CD4-positive, alpha-beta memory T cell (primary cell): ENCODE measurements around the gene KCNC3. TPM values are rescaled to one million over a fixed set of nuclear protein-coding genes. Genes with fewer than 3 reads are reported as not detected.
A peak's percentile ranks its signal among the peaks of the same experiment; 100 is the strongest.

ENCODE experiments used
- CTCF ChIA-PET: fragments of 350-600 bp; sonication (Branson Sonifier 250); formaldehyde crosslinking; loops from one replicate; lab custom pipeline; 2021; ENCODE audit warnings: inconsistent platforms; ENCODE audit not compliant: partially characterized antibody; lab: Charles Lee
- POLR2A ChIA-PET: fragments of 350-600 bp; sonication (Branson Sonifier 250); formaldehyde crosslinking; loops from one replicate; lab custom pipeline; 2021; ENCODE audit not compliant: partially characterized antibody; lab: Charles Lee
- DNase-seq, 5 donors: peaks; one replicate each; pipeline versions ENCODE4 v3.0.0 to v3.0.0-alpha.2; 2020 to 2022; ENCODE audit warnings: mixed read lengths in 1 of 5
- H3K27ac ChIP-seq: one replicate; pipeline ENCODE4 v1.7.0; 2013; ENCODE audit warnings: low read depth, low read length
- H3K27me3 ChIP-seq: 2 replicates; pipeline ENCODE4 v1.7.0; 2013; ENCODE audit warnings: mild to moderate bottlenecking, low read length, moderate library complexity; ENCODE audit not compliant: insufficient read depth
- H3K36me3 ChIP-seq: 2 replicates; pipeline ENCODE4 v1.7.0; 2013; ENCODE audit warnings: mild to moderate bottlenecking, low read length, moderate library complexity; ENCODE audit not compliant: insufficient read depth
- H3K4me1 ChIP-seq: 2 replicates; pipeline ENCODE4 v1.7.0; 2013; ENCODE audit warnings: mild to moderate bottlenecking, low read length, moderate library complexity; ENCODE audit not compliant: insufficient read depth
- H3K4me3 ChIP-seq, 2 donors: one replicate each; pipeline ENCODE4 v1.7.0; 2013; ENCODE audit warnings: low read length in 2 of 2, mild to moderate bottlenecking in 1 of 2
- H3K9me3 ChIP-seq, 2 donors: one replicate each; pipeline ENCODE4 v1.7.0; 2013; ENCODE audit warnings: low read length in 2 of 2, control low read depth in 1 of 2; ENCODE audit not compliant: control insufficient read depth in 1 of 2
- H3K27ac Mint-ChIP-seq, 7 donors: one replicate each; pipeline ENCODE4 v1.8.0; 2020 to 2021; ENCODE audit warnings: mixed read lengths in 7 of 7, mild to moderate bottlenecking in 6 of 7, inconsistent platforms in 3 of 7, moderate library complexity in 3 of 7
- H3K27me3 Mint-ChIP-seq, 2 donors: one replicate each; pipeline ENCODE4 v1.8.0; 2020 to 2021; ENCODE audit warnings: mixed read lengths in 2 of 2
- H3K36me3 Mint-ChIP-seq, 2 donors: one replicate each; pipeline ENCODE4 v1.8.0; 2020 to 2021; ENCODE audit warnings: mixed read lengths in 2 of 2, inconsistent platforms in 1 of 2, mild to moderate bottlenecking in 1 of 2
- H3K4me1 Mint-ChIP-seq, 4 donors: one replicate each; pipeline ENCODE4 v1.8.0; 2020 to 2021; ENCODE audit warnings: mixed read lengths in 4 of 4, mild to moderate bottlenecking in 1 of 4
- H3K4me3 Mint-ChIP-seq, 8 donors: one replicate each; pipeline ENCODE4 v1.8.0; 2020 to 2021; ENCODE audit warnings: mixed read lengths in 8 of 8, mild to moderate bottlenecking in 7 of 8, moderate library complexity in 6 of 8, inconsistent platforms in 3 of 8
- H3K9me3 Mint-ChIP-seq, 8 donors: one replicate each; pipeline ENCODE4 v1.8.0; 2020 to 2021; ENCODE audit warnings: mixed read lengths in 8 of 8, mild to moderate bottlenecking in 5 of 8, inconsistent platforms in 3 of 8, moderate library complexity in 1 of 8
- intact Hi-C: fragments of 100-400 bp; cut with micrococcal nuclease; formaldehyde crosslinking; loops from one replicate; pipeline ENCODE4 v1.15.1; 2023
- polyA plus RNA-seq, 2 donors: library from polyadenylated mRNA; unstranded; fragments of 300-500 nt; fragmentation: Illumina TruSeq; gene quantifications; one replicate each; pipeline ENCODE4 v1.2.3, GENCODE V29; 2021
- total RNA-seq, 2 experiments: library from RNA; stranded (reverse); gene quantifications; one replicate each; pipeline ENCODE4 v1.2.3, GENCODE V29; 2021

The KCNC3 gene
- total and polyA plus RNA-seq, 4 experiments from 2014 or later, result 1.6 to 1.7 TPM; not detected in 2

- Histone ChIP-seq H3K9me3 (no peaks in the 10 kb centered on the region), H3K36me3 (no peaks in the 10 kb centered on the region), H3K27ac (no peak overlapping the region), H3K4me1 (peaks cover 38% of the 10 kb centered on the region), H3K27me3 (no peaks in the 10 kb centered on the region), H3K4me3 (no peak overlapping the region)
- no peak for DNase-seq
- POLR2A ChIA-PET, result interaction anchor here (1.6 kb wide), 1 partner anchor 28 kb away, joined by 4 read pairs; no protein-coding TSS in a partner anchor
- Mint-ChIP-seq H3K27ac (peak overlapping the region in 2 of 7 donors; percentile 32 to 89), H3K4me3 (peak overlapping the region in 1 of 8 donors; percentile 39), H3K4me1 (peaks cover 29 to 81% (median 53%) of the 10 kb centered on the region in 4 donors), H3K9me3 (no peaks in the 10 kb centered on the region), H3K36me3 (peaks cover 0 to 4% of the 10 kb centered on the region in 2 donors), H3K27me3 (peaks cover 0 to 2% of the 10 kb centered on the region in 2 donors)
- CTCF ChIA-PET, result no interaction called here
- intact Hi-C loops, result no loop called here
These were observed 32.3 kb upstream of the KCNC3 start for GRCh38 chr19:50361290-50362029.

GRCh38 chr19:50359328-50359818, 30.2 kb upstream of the KCNC3 start:
- Histone ChIP-seq H3K27me3 (no peaks in the 10 kb centered on the region), H3K9me3 (no peaks in the 10 kb centered on the region), H3K4me3 (no peak overlapping the region), H3K4me1 (peaks cover 26% of the 10 kb centered on the region), H3K27ac (peak overlapping the region; percentile 95), H3K36me3 (no peaks in the 10 kb centered on the region)
- Mint-ChIP-seq H3K9me3 (no peaks in the 10 kb centered on the region), H3K27ac (peak overlapping the region; percentile 97 to 98 (median 98)), H3K36me3 (peaks cover 0 to 4% of the 10 kb centered on the region in 2 donors), H3K4me3 (peak overlapping the region in 7 of 8 donors; percentile 84 to 95 (median 90)), H3K4me1 (peaks cover 20 to 62% (median 39%) of the 10 kb centered on the region in 4 donors), H3K27me3 (peaks cover 0 to 2% of the 10 kb centered on the region in 2 donors)
- POLR2A ChIA-PET, result interaction anchor here (0.6 to 3.2 kb wide), 7 partner anchors 10 to 445 kb away, joined by 3 to 46 read pairs (median 27); partner anchors contain the start of genes JOSD2, NR1H2 and POLD1
- CTCF ChIA-PET, result interaction anchor here (2.8 kb wide), 1 partner anchor 10 kb away, joined by 47 read pairs; no protein-coding TSS in a partner anchor
- intact Hi-C loops, result loop anchor here (5.0 kb wide), 1 partner anchor 118 kb away; the partner anchor contains the start of genes EMC10 and GARIN5A
- no peak for DNase-seq

GRCh38 chr19:50358483-50359327, 29.5 kb upstream of the KCNC3 start:
- H3K27me3 ChIP-seq, result no peaks in the 10 kb centered on the region
- H3K4me1 ChIP-seq, result peaks cover 22% of the 10 kb centered on the region
- Mint-ChIP-seq H3K4me1 (peaks cover 18 to 57% (median 35%) of the 10 kb centered on the region in 4 donors), H3K36me3 (peaks cover 0 to 4% of the 10 kb centered on the region in 2 donors), H3K9me3 (no peaks in the 10 kb centered on the region), H3K4me3 (peak overlapping the region; percentile 84 to 95 (median 90)), H3K27me3 (peaks cover 0 to 2% of the 10 kb centered on the region in 2 donors), H3K27ac (peak overlapping the region; percentile 97 to 98 (median 98))
- H3K27ac ChIP-seq, result peak overlapping the region; percentile 95
- ChIA-PET POLR2A (interaction anchor here (0.6 to 3.2 kb wide), 16 partner anchors 11 to 446 kb away, joined by 3 to 46 read pairs (median 6); partner anchors contain the start of genes JOSD2, NR1H2, POLD1 and SPIB), CTCF (interaction anchor here (0.8 to 2.8 kb wide), 7 partner anchors 10 to 563 kb away, joined by 3 to 47 read pairs (median 12); partner anchors contain the start of gene NR1H2)
- DNase-seq, result peak; percentile 68 to 82 (median 80)
- H3K9me3 ChIP-seq, result no peaks in the 10 kb centered on the region
- intact Hi-C loops, result loop anchor here (5.0 kb wide), 1 partner anchor 119 kb away; the partner anchor contains the start of genes EMC10 and GARIN5A
- no peaks in the 10 kb centered on the region for H3K36me3 ChIP-seq
- peak overlapping the region; percentile 45 to 69 for H3K4me3 ChIP-seq

DNA sequence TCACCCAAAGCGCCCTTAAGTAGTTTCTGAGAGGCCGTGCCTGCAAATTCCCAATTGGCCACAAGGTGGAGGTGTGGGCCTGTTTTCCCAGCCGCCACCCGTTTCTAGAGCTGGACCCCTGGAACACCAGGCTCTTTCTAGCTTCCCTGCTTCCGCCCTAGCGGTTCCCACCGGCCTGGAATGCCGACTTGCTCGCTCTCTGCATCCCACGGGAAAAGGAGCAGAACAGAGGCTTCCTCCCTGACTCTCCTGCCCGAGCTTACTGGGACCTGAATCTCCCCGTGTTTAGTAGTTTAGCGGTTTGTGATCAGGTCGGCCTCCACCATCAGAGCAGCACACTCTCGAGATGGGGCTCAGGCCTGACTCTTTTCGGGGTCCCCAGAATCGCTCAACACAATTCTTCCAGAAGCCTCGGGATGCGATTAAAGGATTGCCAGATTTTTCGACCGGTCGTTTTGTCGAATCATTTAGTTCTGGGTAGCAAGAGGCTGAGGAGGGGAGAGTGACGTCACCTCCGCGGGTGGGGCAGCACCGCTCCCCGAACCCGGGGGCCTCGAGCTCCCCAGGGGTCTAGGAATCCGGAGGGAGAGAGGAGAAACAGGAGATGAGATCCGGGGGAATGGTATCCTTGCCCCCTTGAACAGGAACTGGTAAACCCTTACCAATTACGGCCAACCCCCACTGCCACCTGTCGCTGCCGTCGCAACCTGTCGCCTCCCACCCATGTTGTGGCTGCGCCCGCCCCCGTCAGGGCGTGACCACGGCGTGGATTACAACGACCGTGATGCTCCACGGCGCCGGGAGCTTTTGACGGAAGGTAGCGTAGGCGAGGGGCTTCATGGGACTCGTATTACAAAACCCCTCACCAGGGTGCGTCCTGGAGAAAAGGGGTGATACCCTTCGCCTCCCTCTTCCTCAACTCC, 28.3 kb upstream of the KCNC3 start:
- Mint-ChIP-seq H3K4me3 (peak overlapping the region; percentile 88 to 95 (median 91)), H3K27ac (peak overlapping the region; percentile 97 to 98 (median 98)), H3K4me1 (peaks cover 14 to 47% (median 27%) of the 10 kb centered on the region in 4 donors), H3K36me3 (peaks cover 0 to 2% of the 10 kb centered on the region in 2 donors), H3K27me3 (peaks cover 0 to 2% of the 10 kb centered on the region in 2 donors), H3K9me3 (no peaks in the 10 kb centered on the region)
- Histone ChIP-seq H3K4me1 (peaks cover 12% of the 10 kb centered on the region), H3K36me3 (no peaks in the 10 kb centered on the region), H3K27me3 (no peaks in the 10 kb centered on the region), H3K4me3 (peak overlapping the region; percentile 45 to 69), H3K27ac (peak overlapping the region; percentile 95), H3K9me3 (no peaks in the 10 kb centered on the region)
- intact Hi-C loops, result loop anchor here (1.0 to 5.0 kb wide), 10 partner anchors 12 to 426 kb away; partner anchors contain the start of genes EMC10, GARIN5A, JOSD2 and NR1H2
- ChIA-PET POLR2A (interaction anchor here (0.7 to 3.2 kb wide), 24 partner anchors 10 to 564 kb away, joined by 3 to 46 read pairs (median 5); partner anchors contain the start of genes EMC10, GARIN5A, JOSD2 and NR1H2), CTCF (interaction anchor here (0.7 to 2.8 kb wide), 29 partner anchors 8 to 564 kb away, joined by 3 to 47 read pairs (median 7); partner anchors contain the start of genes KCNC3, MYBPC2, NAPSA and NR1H2)
- peak; percentile 86 to 90 (median 88) for DNase-seq

- no peaks in the 10 kb centered on the region for H3K27me3 ChIP-seq
- Mint-ChIP-seq H3K27ac (peak overlapping the region; percentile 97 to 98 (median 98)), H3K9me3 (no peaks in the 10 kb centered on the region), H3K4me1 (peaks cover 14 to 40% (median 25%) of the 10 kb centered on the region in 4 donors), H3K36me3 (peaks cover 0 to 2% of the 10 kb centered on the region in 2 donors), H3K27me3 (peaks cover 0 to 2% of the 10 kb centered on the region in 2 donors), H3K4me3 (peak overlapping the region; percentile 88 to 95 (median 91))
- no peaks in the 10 kb centered on the region for H3K36me3 ChIP-seq
- CTCF ChIA-PET, result interaction anchor here (0.7 to 2.8 kb wide), 25 partner anchors 9 to 565 kb away, joined by 3 to 47 read pairs (median 8); partner anchors contain the start of genes KCNC3, NAPSA, NR1H2 and POLD1
- H3K9me3 ChIP-seq, result no peaks in the 10 kb centered on the region
- peak overlapping the region; percentile 95 for H3K27ac ChIP-seq
- peak overlapping the region in 1 of 2 donors; percentile 69 for H3K4me3 ChIP-seq
- POLR2A ChIA-PET, result interaction anchor here (0.8 to 3.2 kb wide), 16 partner anchors 10 to 565 kb away, joined by 3 to 46 read pairs (median 7); partner anchors contain the start of genes JOSD2, NR1H2, POLD1 and SPIB
- intact Hi-C loops, result loop anchor here (1.0 to 5.0 kb wide), 10 partner anchors 13 to 427 kb away; partner anchors contain the start of genes EMC10, GARIN5A, JOSD2 and NR1H2
- peaks cover 8% of the 10 kb centered on the region for H3K4me1 ChIP-seq
- DNase-seq, result no peak
These were observed 27.6 kb upstream of the KCNC3 start for GRCh38 chr19:50356691-50357177.
